ENCODE results near the gene HM13.
"Not testable (repeated sequence)": the region's sequence is repeated elsewhere in the genome, so short reads cannot be mapped to it uniquely, and the experiment has no call there.

HM13 gene

DNA sequence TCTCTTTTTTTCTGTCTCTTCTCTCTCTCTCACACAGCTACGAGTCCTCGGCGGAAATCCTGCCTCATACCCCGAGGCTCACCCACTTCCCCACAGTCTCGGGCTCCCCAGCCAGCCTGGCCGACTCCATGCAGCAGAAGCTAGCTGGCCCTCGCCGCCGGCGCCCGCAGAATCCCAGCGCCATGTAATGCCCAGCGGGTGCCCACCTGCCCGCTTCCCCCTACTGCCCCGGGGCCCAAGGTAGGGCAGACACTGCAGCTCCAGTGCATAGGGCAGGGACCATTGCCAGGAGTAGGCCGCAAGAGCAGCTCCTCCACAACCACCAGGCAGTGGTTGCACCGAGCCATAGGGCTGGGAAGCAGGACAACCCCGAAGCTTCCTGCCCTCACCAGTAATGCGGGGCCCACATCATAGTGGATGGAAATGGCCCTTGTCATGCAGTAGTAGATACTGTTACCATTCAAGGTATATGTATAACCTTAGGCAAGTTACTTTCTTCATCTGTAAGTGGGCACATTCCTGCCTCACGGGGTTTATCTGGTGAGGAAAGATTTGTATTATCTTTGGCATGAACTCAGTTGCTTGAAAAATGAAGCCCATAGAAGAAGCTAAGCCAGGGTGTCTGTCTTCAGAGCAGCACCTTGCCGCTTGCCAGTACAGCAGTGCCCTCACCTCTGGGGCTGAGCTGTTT lies 53.9 kb downstream of the HM13 start:
- DNase-seq (ENCODE audit: low read depth), result no peak

DNA sequence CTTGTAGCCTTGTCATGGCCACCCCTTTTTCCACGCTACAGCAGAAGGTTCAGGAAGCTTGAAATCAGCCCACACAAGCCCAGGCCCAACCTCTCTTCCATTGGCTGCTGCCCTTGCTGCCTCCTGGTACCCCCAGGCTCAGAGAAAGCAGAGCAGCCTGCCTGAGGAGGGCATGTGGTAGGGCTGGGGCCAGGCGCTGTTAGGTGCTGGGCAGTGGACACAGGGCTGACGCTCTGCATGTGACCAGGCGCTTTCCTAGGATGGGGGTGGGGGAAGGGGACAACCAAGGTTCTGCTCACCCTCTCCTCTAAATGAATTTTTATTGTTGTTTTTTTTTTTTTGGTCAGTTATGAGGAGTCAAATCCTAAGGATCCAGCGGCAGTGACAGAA lies 54.5 kb downstream of the HM13 start:
- DNase-seq (ENCODE audit: low read depth), result no peak

- DNase-seq (ENCODE audit: low read depth), result no peak
Measured at GRCh38 chr20:31569163-31570020, 55.1 kb downstream of the HM13 start.

- DNase-seq (ENCODE audit: low read depth), result no peak
Measured at GRCh38 chr20:31570021-31570463, 55.8 kb downstream of the HM13 start.

GRCh38 chr20:31570735-31571617 lies 56.7 kb downstream of the HM13 start:
- DNase-seq (ENCODE audit: low read depth), result no peak

DNA sequence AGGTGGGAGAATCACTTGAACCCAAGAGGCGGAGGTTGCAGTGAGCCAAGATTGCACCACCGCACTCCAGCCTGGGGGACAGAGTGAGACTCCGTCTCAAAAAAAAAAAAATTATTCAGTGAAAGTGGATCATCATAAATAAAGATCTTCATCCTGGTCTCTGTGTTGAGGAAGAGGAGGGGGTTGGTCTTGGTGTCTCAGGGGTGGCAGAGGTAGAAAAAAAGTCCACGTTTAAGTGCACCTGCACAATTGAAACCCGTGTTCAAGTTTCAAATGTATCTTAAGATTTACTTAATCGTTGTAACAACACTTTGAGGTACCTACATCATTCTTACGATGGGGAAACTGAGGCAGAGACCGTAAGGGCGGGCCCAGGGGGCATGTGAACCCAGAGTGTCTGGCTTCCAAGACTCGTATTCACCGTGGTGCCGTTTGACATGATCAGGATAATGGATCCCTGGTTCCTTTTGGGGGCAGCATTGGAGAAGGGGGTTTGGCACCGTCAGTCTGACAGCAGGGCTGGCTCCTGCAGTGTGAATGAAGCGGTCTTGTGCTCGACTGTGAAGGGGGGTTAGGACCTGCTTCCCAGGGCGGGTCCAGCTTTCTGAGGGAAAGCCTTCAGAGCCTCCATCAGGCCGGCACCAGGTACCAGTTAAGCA lies 57.9 kb downstream of the HM13 start:
- DNase-seq (ENCODE audit: low read depth), result no peak

- DNase-seq (ENCODE audit: low read depth), result peak; percentile 98
Measured at GRCh38 chr20:31572701-31573554, 58.7 kb downstream of the HM13 start.

DNA sequence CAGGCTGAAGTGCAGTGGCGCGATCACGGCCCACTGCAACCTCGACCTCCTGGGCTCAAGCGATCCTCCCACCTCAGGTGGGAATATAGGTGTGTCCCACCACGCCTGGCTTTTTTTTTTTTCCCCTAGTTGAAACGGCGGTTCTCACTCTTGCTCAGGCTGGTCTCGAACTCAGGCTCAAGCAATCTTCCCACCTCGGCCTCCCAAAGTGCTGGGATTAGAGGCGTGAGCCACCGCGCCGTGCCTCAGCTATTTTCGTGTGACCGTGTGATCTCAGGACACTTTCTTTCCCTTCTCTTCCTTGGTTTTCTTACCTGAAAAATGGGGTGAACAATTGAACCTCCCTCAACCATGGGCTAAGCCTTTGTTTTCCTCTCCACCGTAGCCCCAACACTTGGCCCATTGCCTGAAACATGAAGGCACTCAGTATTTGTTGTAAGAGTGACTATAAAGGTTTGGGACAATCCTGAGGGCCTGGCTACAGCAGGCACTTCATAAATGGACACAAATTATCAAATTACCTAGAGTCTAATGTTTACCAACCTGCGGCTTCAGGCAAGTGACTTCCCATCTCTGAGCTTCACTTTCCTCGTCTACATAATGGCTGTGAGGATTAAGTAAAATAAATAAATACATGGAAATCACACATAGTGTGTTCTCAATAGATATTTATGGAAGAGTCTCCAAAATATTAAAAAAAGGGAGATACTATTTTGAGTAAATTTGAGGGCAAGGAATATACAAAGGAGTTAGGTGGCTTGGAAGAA lies 59.5 kb downstream of the HM13 start:
- DNase-seq (ENCODE audit: low read depth), result no peak

DNA sequence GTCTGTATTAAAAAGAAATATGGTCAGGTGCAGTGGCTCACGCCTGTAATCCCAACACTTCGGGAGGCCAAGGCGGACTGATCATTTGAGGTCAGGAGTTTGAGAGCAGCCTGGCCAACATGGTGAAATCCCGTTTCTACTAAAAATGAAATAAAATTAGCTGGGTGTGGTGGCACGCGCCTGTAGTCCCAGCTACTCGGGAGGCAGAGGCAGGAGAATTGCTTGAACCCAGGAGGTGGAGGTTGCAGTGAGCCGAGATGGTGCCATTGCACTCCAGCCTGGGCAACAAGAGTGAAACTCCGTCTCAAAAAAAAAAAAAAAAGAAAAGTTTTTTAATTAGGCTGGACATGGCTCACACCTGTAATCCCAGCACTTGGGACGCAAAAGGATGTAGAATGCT lies 60.7 kb downstream of the HM13 start:
- not testable (repeated sequence) for DNase-seq (ENCODE audit: low read depth)

- DNase-seq (ENCODE audit: low read depth), result no peak
Measured at GRCh38 chr20:31576751-31577150, 62.5 kb downstream of the HM13 start.

- DNase-seq (ENCODE audit: low read depth), result no peak
Measured at GRCh38 chr20:31577194-31577593, 63.0 kb downstream of the HM13 start.

GRCh38 chr20:31578448-31579138 lies 64.4 kb downstream of the HM13 start:
- no peak for DNase-seq (ENCODE audit: low read depth)

- DNase-seq (ENCODE audit: low read depth), result no peak
Measured at GRCh38 chr20:31579245-31579644, 65.0 kb downstream of the HM13 start.

DNA sequence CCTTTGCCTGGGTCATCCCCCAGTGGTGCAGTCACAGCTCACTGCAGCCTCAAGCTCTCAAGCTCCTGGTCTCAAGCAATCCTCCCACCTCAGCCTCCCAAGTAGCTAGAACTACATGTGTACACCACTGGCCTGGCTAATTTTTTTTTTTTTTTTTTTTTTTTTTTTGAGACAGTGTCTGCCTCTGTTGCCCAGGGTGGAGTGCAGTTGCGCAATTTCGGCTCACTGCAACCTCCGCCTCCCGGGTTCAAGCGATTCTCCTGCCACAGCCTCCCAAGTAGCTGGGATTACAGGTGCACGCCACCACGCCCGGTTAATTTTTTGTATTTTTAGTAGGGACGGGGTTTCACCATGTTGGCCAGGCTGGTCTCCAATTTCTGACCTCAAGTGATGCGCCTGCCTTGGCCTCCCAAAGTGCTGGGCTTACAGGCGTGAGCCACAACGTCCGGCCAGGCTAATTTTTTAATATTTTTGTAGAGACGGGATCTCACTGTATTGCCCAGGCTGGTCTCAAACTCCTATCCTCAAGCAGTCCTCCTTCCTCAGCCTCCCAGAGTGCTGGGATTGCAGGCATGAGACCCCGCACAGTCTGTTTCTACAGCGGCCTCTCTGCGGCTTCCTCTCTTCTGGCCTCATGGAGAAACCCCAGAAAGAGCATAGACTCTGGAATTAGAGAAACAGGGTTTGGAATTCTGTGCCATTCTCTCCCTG lies 65.9 kb downstream of the HM13 start:
- not testable (repeated sequence) for DNase-seq (ENCODE audit: low read depth)

DNA sequence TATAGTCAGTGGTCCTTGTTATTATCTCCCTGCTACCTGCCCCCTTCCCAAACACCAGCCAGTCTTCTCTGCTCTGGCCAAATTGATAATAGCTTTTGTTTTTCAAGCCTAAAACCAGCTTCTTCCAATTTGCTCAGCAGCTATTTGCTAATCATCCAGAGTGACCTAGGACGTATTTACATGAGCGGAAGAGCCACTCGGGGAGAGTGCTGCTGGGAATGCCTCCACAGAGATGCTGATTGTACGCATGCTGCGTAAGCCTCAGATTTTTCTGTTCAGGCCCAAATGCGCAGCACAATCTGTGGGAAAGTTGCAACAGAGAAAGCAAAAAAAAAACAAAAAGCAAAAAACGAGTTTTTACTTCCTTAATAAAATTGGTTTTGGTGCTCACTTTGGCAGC lies 66.5 kb downstream of the HM13 start:
- no peak for DNase-seq (ENCODE audit: low read depth)

DNA sequence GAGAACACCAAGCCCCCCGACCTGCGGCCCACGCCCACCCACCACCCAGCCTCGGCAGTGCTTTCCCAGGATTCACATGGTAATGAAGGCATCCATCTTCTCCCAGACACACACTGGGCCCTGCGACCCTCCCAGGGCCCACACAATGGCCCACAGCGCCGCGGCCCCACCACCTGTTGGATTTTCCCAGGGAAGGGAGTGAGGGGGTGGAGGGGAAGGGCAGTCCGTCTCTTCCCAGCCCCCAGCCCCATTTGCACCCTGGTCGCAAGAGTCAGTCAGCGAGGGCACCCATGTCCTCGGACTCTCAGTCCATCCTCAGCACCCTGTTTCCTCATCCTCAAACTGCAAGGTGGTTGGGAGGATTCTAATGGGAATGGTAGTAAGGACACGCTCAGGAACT lies 67.1 kb downstream of the HM13 start:
- no peak for DNase-seq (ENCODE audit: low read depth)

DNA sequence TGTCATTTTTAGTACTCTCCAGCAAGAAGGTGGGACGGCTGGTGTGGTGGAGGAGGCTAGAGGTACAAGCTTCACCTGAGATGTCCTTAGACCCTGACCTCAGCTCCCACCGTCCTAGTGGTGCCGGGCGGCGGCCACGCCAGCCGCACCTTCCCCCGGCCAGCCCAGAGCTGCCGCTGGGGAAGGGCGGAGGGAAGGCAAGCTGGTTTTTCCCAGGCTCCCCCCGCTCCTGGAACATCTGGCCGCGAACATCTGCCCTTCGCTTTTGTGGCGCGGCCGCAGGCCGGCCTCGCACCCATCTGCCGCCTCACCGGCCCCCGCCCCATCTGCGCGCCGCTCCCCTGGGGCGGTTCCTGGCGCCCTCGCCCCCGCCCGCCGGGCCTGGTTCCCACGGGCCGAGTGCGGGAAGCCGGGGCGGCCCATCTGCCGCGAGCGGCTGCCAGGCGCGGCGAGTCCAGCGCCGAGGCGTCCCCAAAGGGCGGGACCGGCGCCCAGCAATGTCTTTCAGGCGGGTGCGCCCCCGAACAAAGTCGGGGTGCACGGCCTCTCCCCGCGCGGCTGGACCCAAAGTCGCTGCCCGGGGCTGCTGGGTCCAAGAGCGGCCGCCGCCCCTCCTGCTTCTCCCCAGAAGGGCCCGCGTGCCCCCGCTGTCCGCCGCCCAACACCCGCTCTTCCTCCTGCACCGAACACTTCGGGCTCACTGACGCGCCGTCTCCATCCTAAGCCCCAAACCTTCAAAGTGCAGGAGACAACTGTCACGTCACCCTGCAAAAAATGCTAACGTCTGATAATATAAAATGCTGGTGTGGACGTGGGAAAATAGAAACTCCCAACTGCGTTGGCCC lies 73.5 kb downstream of the HM13 start:
- no peak for DNase-seq (ENCODE audit: low read depth)

- DNase-seq (ENCODE audit: low read depth), result no peak
Measured at GRCh38 chr20:31590717-31591225, 76.5 kb downstream of the HM13 start.
